ENCODE measurements around the gene MPV17L2. TPM values are rescaled to one million over a fixed set of nuclear protein-coding genes. Genes with fewer than 3 reads are reported as not detected.

The MPV17L2 gene
- total and polyA plus RNA-seq, 2 donors (not counting 1 experiment from before 2014, with no cell fraction given): 8.6 to 23.0 TPM

GRCh38 chr19:18168673-18169381 lies 24.2 kb upstream of the MPV17L2 start:
- Histone ChIP-seq H3K9ac (ENCODE audit: low read length) (peak overlapping the region; percentile 61), H3K36me3 (replicated peaks in 1 of 2; ENCODE audit: control extremely low read depth in 1 of 2, control insufficient read depth in 1 of 2, extremely low read depth in 1 of 2, insufficient read depth in 2 of 2, low read length in 1 of 2) (peaks cover 0 to 16% of the 10 kb centered on the region in 2 experiments), H3K4me3 (ENCODE audit: control extremely low read depth in 1 of 5, extremely low read depth in 1 of 5, insufficient read depth in 1 of 5, low read depth in 2 of 5, low read length in 4 of 5) (peak overlapping the region in 4 of 5 experiments; percentile 27 to 55 (median 41)), H3K27me3 (replicated peaks in 1 of 4; ENCODE audit: control extremely low read depth in 1 of 4, control insufficient read depth in 3 of 4, insufficient read depth in 4 of 4, low read length in 3 of 4) (no peaks in the 10 kb centered on the region), H3K27ac (ENCODE audit: low read length in 2 of 2) (peak overlapping the region; percentile 97 to 99), H2AFZ (ENCODE audit: insufficient read depth, low read depth, low read length, poor library complexity, severe bottlenecking) (no peak overlapping the region), H3K4me2 (replicated peaks; ENCODE audit: low read depth, low read length, poor library complexity, severe bottlenecking) (peak overlapping the region; percentile 91), H3K9me3 (ENCODE audit: control extremely low read depth in 1 of 3, control insufficient read depth in 2 of 3, insufficient read depth in 1 of 3, low read length in 2 of 3) (peaks cover 0 to 14% (median 0%) of the 10 kb centered on the region in 3 donors), H3K4me1 (ENCODE audit: control insufficient read depth in 2 of 2, insufficient read depth in 2 of 2, low read length in 2 of 2) (peaks cover 53 to 63% of the 10 kb centered on the region in 2 donors), H4K20me1 (ENCODE audit: control insufficient read depth, insufficient read depth, low read length, poor library complexity, severe bottlenecking) (peaks cover 2% of the 10 kb centered on the region), H3K79me2 (ENCODE audit: control insufficient read depth, insufficient read depth, low read length) (no peaks in the 10 kb centered on the region)
- no peaks in the 10 kb centered on the region for H3K27me3 Mint-ChIP-seq
- DNase-seq (peak; percentile 70), ATAC-seq (ENCODE audit: low read depth) (no peak)
- TF ChIP-seq EZH2 (IDR thresholded peaks at IDR 0.05; ENCODE audit: borderline replicate concordance, insufficient read depth, low read depth, low read length, poor library complexity, severe bottlenecking): no peak
- TF ChIP-seq, protein P1, sequence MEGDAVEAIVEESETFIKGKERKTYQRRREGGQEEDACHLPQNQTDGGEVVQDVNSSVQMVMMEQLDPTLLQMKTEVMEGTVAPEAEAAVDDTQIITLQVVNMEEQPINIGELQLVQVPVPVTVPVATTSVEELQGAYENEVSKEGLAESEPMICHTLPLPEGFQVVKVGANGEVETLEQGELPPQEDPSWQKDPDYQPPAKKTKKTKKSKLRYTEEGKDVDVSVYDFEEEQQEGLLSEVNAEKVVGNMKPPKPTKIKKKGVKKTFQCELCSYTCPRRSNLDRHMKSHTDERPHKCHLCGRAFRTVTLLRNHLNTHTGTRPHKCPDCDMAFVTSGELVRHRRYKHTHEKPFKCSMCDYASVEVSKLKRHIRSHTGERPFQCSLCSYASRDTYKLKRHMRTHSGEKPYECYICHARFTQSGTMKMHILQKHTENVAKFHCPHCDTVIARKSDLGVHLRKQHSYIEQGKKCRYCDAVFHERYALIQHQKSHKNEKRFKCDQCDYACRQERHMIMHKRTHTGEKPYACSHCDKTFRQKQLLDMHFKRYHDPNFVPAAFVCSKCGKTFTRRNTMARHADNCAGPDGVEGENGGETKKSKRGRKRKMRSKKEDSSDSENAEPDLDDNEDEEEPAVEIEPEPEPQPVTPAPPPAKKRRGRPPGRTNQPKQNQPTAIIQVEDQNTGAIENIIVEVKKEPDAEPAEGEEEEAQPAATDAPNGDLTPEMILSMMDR (IDR thresholded peaks at IDR 0.05): no peak
- intact Hi-C loops (cut with micrococcal nuclease): loop anchor here (1.0 to 2.0 kb wide), 8 partner anchors 12 to 231 kb away; partner anchors contain the start of genes PIK3R2 and RAB3A
- peak overlapping the region; percentile 98 for H3K27ac Mint-ChIP-seq
- peaks cover 56% of the 10 kb centered on the region for H3K4me1 Mint-ChIP-seq
- POLR2A ChIA-PET: interaction anchor here (0.5 to 2.0 kb wide), 12 partner anchors 8 to 900 kb away, joined by 3 to 17 read pairs (median 5); partner anchors contain the start of gene MPV17L2
- peak overlapping the region; percentile 87 for H3K4me3 Mint-ChIP-seq
- H3K9me3 Mint-ChIP-seq (ENCODE audit: insufficient read depth): no peaks in the 10 kb centered on the region
- CTCF ChIA-PET: interaction anchor here (0.6 to 6.4 kb wide), 24 partner anchors 8 to 162 kb away, joined by 3 to 37 read pairs (median 5); partner anchors contain the start of gene JUND
- 80% methylated on average over 64 of the region's 66 CpGs for WGBS (ENCODE audit: insufficient coverage)
